ENCODE results near the gene SRI.

DNA sequence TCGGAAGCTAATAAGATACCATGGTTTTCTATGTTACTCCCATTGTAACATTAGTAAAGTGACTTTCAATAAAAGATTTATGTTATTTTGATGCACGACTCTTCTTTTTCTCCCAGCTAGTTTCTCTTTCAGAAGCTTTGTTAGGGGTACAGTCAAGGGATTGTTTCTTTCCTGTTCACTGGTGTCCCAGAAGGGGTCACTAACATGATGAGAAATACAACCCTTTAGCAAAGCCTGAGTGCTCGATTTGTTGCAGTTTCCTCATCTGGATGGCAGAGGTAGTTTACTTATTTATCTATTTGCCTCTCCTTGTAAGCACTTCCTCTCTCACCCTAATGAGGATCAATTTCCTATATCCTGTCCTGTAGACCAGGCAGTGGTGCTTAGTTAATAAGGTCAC is 17.0 kb downstream of the SRI start:
- TF ChIP-seq, protein P1, sequence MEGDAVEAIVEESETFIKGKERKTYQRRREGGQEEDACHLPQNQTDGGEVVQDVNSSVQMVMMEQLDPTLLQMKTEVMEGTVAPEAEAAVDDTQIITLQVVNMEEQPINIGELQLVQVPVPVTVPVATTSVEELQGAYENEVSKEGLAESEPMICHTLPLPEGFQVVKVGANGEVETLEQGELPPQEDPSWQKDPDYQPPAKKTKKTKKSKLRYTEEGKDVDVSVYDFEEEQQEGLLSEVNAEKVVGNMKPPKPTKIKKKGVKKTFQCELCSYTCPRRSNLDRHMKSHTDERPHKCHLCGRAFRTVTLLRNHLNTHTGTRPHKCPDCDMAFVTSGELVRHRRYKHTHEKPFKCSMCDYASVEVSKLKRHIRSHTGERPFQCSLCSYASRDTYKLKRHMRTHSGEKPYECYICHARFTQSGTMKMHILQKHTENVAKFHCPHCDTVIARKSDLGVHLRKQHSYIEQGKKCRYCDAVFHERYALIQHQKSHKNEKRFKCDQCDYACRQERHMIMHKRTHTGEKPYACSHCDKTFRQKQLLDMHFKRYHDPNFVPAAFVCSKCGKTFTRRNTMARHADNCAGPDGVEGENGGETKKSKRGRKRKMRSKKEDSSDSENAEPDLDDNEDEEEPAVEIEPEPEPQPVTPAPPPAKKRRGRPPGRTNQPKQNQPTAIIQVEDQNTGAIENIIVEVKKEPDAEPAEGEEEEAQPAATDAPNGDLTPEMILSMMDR (IDR thresholded peaks at IDR 0.05): no peak
- no peak for TF ChIP-seq POLR2A (IDR thresholded peaks at IDR 0.05)

Data from testis (tissue), 2 donors.